CD8-positive, alpha-beta memory T cell (primary cell): ENCODE measurements around the gene NONO. TPM values are rescaled to one million over a fixed set of nuclear protein-coding genes. Genes with fewer than 3 reads are reported as not detected.
"Not testable (repeated sequence)": the region's sequence is repeated elsewhere in the genome, so short reads cannot be mapped to it uniquely, and the experiment has no call there.

Experiments
- CTCF ChIA-PET: fragments of 350-600 bp; sonication (Branson Sonifier 250); formaldehyde crosslinking; loops from one replicate; lab custom pipeline; 2021; ENCODE audit warnings: antibody characterized with exemption; lab: Charles Lee
- POLR2A ChIA-PET: fragments of 350-600 bp; sonication (Branson Sonifier 250); formaldehyde crosslinking; loops from one replicate; lab custom pipeline; 2021; ENCODE audit warnings: antibody characterized with exemption; lab: Charles Lee
- DNase-seq, 5 donors: peaks; one replicate each; pipeline versions ENCODE4 v3.0.0 to v3.0.0-alpha.2; 2020 to 2022; ENCODE audit warnings: mixed read lengths in 1 of 5
- H3K27ac ChIP-seq: one replicate; pipeline ENCODE4 v1.7.0; 2013; ENCODE audit warnings: low read depth, mild to moderate bottlenecking, low read length, moderate library complexity
- H3K27me3 ChIP-seq: 2 replicates; pipeline ENCODE4 v1.7.0; 2013; ENCODE audit warnings: low read length, mild to moderate bottlenecking; ENCODE audit not compliant: insufficient read depth, poor library complexity, severe bottlenecking
- H3K36me3 ChIP-seq: 2 replicates; pipeline ENCODE4 v1.7.0; 2013; ENCODE audit warnings: mild to moderate bottlenecking, low read length, moderate library complexity; ENCODE audit not compliant: insufficient read depth
- H3K4me1 ChIP-seq: 2 replicates; pipeline ENCODE4 v1.7.0; 2013; ENCODE audit warnings: mild to moderate bottlenecking, low read length, moderate library complexity; ENCODE audit not compliant: insufficient read depth
- H3K4me3 ChIP-seq: 2 replicates; pipeline ENCODE4 v1.7.0; 2013; ENCODE audit warnings: mild to moderate bottlenecking, low read length
- H3K9me3 ChIP-seq: 2 replicates; pipeline ENCODE4 v1.7.0; 2013; ENCODE audit warnings: mild to moderate bottlenecking, low read length
- H3K27ac Mint-ChIP-seq, 8 donors: one replicate each; pipeline ENCODE4 v1.8.0; 2020 to 2021; ENCODE audit warnings: mixed read lengths in 8 of 8, mild to moderate bottlenecking in 6 of 8, inconsistent platforms in 3 of 8, moderate library complexity in 3 of 8
- H3K27me3 Mint-ChIP-seq, 2 donors: one replicate each; pipeline ENCODE4 v1.8.0; 2020 to 2021; ENCODE audit warnings: mixed read lengths in 2 of 2, mild to moderate bottlenecking in 1 of 2, moderate library complexity in 1 of 2
- H3K36me3 Mint-ChIP-seq, 3 donors: one replicate each; pipeline ENCODE4 v1.8.0; 2020 to 2021; ENCODE audit warnings: mixed read lengths in 3 of 3, inconsistent platforms in 1 of 3, mild to moderate bottlenecking in 1 of 3
- H3K4me1 Mint-ChIP-seq, 3 donors: one replicate each; pipeline ENCODE4 v1.8.0; 2020 to 2021; ENCODE audit warnings: mixed read lengths in 3 of 3, inconsistent platforms in 1 of 3, mild to moderate bottlenecking in 1 of 3
- H3K4me3 Mint-ChIP-seq, 7 donors: one replicate each; pipeline ENCODE4 v1.8.0; 2020 to 2021; ENCODE audit warnings: mixed read lengths in 7 of 7, mild to moderate bottlenecking in 6 of 7, moderate library complexity in 4 of 7, inconsistent platforms in 2 of 7
- H3K9me3 Mint-ChIP-seq, 5 donors: one replicate each; pipeline ENCODE4 v1.8.0; 2020 to 2022; ENCODE audit warnings: mixed read lengths in 5 of 5, mild to moderate bottlenecking in 3 of 5, moderate library complexity in 2 of 5, inconsistent platforms in 1 of 5
- polyA plus RNA-seq: library from polyadenylated mRNA; unstranded; fragments of 300-500 nt; fragmentation: Illumina TruSeq; gene quantifications from one replicate; pipeline ENCODE4 v1.2.3, GENCODE V29; 2021
- total RNA-seq, 2 experiments: library from RNA; stranded (reverse); gene quantifications; one replicate each; pipeline ENCODE4 v1.2.3, GENCODE V29; 2021

Gene NONO
- total and polyA plus RNA-seq, 3 experiments from 2014 or later = 170 to 542 (median 532) TPM

DNA sequence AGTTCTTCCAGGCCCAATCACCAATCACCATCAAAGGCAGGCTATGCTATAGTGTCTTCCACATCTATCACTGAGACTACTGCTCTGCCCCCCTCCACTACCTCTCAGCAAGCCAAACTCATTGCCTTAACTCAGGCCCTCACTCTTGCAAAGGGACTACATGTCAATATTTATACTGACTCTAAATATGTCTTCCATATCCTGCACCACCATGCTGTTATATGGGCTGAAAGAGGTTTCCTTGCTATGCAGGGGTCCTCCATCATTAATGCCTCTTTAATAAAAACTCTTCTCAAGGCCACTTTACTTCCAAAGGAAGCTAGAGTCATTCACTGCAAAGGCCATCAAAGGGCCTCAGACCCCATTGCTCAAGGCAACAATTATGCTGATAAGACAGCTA is 14.8 kb upstream of the NONO start:
- POLR2A ChIA-PET, DNase-seq, H3K4me3 Mint-ChIP-seq, H3K36me3 ChIP-seq, H3K27ac ChIP-seq, H3K4me1 ChIP-seq, H3K9me3 Mint-ChIP-seq, H3K4me3 ChIP-seq, H3K36me3 Mint-ChIP-seq, H3K27me3 Mint-ChIP-seq, H3K27me3 ChIP-seq, CTCF ChIA-PET, H3K27ac Mint-ChIP-seq, H3K4me1 Mint-ChIP-seq, H3K9me3 ChIP-seq: not testable (repeated sequence)

DNA sequence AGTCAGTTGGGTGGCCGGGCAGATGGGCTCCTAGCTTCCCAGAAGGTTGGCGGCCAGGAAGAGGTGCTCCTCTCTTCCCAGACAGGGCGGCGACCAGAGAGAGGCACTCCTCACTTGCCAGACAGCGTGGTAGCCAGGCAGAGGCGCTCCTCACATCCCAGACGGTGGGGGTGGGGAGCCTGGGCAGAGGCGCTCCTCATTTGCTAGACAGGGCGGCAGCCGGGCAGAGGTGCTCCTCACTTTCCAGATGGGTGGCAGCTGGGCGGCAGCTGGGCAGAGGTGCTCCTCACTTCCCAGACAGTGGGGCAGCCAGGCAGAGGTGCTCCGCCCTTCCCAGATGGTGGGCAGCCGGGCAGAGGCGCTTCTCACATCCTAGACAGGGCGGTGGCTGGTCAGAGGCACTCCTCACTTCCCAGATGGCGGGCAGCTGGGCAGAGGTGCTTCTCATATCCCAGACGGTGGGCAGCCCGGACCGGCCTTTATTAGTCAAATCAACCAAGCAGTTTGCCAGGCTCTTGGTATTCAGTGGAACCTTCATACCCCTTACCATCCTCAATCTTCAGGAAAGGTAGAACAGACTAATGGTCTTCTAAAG is 13.5 kb upstream of the NONO start:
- ChIA-PET POLR2A (no interaction called here), CTCF (no interaction called here)
- DNase-seq = no peak
- H3K27me3 Mint-ChIP-seq = peaks cover 0 to 1% of the 10 kb centered on the region in 2 donors
- H3K36me3 Mint-ChIP-seq = no peaks in the 10 kb centered on the region
- H3K27ac ChIP-seq = no peak overlapping the region
- no peak overlapping the region for H3K4me3 Mint-ChIP-seq
- no peaks in the 10 kb centered on the region for H3K4me1 ChIP-seq
- H3K4me3 ChIP-seq = no peak overlapping the region
- no peak overlapping the region for H3K27ac Mint-ChIP-seq
- H3K9me3 ChIP-seq = no peaks in the 10 kb centered on the region
- H3K9me3 Mint-ChIP-seq = no peaks in the 10 kb centered on the region
- no peaks in the 10 kb centered on the region for H3K4me1 Mint-ChIP-seq
- no peaks in the 10 kb centered on the region for H3K27me3 ChIP-seq
- H3K36me3 ChIP-seq = no peaks in the 10 kb centered on the region

DNA sequence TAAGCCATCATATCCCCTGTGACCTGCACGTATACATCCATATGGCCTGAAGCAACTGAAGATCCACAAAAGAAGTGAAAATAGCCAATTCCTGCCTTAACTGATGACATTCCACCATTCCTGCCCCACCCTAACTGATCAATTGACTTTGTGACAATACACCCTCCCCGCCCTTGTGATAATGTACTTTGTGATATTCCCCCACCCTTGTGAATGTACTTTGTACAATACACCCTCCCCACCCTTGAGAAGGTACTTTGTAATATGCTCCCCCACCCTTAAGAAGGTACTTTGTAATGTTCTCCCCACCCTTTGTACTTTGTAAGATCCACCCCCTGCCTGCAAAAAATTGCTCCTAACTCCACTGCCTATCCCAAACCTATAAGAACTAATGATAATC is 11.1 kb upstream of the NONO start:
- CTCF ChIA-PET, POLR2A ChIA-PET, H3K4me1 ChIP-seq, H3K36me3 Mint-ChIP-seq, H3K9me3 Mint-ChIP-seq, H3K4me1 Mint-ChIP-seq, H3K27me3 ChIP-seq, H3K4me3 ChIP-seq, H3K27ac Mint-ChIP-seq, H3K27ac ChIP-seq, DNase-seq, H3K36me3 ChIP-seq, H3K27me3 Mint-ChIP-seq, H3K9me3 ChIP-seq, H3K4me3 Mint-ChIP-seq: not testable (repeated sequence)

- H3K36me3 ChIP-seq, H3K9me3 ChIP-seq, H3K4me3 ChIP-seq, H3K27ac Mint-ChIP-seq, H3K9me3 Mint-ChIP-seq, H3K27me3 Mint-ChIP-seq, H3K27me3 ChIP-seq, DNase-seq, CTCF ChIA-PET, H3K27ac ChIP-seq: not testable (repeated sequence)
- Mint-ChIP-seq H3K4me3 (peak overlapping the region in 1 of 7 donors; percentile 11), H3K36me3 (peaks cover 0 to 20% (median 0%) of the 10 kb centered on the region in 3 donors), H3K4me1 (peaks cover 16 to 25% (median 23%) of the 10 kb centered on the region in 3 donors)
- POLR2A ChIA-PET = interaction anchor here (0.7 kb wide), 1 partner anchor 213 kb away, joined by 8 read pairs; the partner anchor contains the start of gene SNX12
- peaks cover 16% of the 10 kb centered on the region for H3K4me1 ChIP-seq
These were observed 2.1 kb upstream of the NONO start for GRCh38 chrX:71281300-71281699.

GRCh38 chrX:71282514-71283402 is 677 bp upstream of the NONO start:
- Mint-ChIP-seq H3K27ac (peak overlapping the region; percentile 98 to 100 (median 99)), H3K9me3 (no peaks in the 10 kb centered on the region), H3K27me3 (peaks cover 0 to 3% of the 10 kb centered on the region in 2 donors), H3K4me1 (peaks cover 23 to 37% (median 30%) of the 10 kb centered on the region in 3 donors), H3K4me3 (peak overlapping the region; percentile 95 to 100 (median 97)), H3K36me3 (peaks cover 0 to 21% (median 0%) of the 10 kb centered on the region in 3 donors)
- Histone ChIP-seq H3K27me3 (no peaks in the 10 kb centered on the region), H3K36me3 (no peaks in the 10 kb centered on the region), H3K27ac (peak overlapping the region; percentile 89), H3K4me1 (peaks cover 16% of the 10 kb centered on the region), H3K4me3 (peak overlapping the region; percentile 56), H3K9me3 (no peaks in the 10 kb centered on the region)
- ChIA-PET CTCF (interaction anchor here (0.8 to 1.8 kb wide), 7 partner anchors 10 to 102 kb away, joined by 3 to 8 read pairs (median 4); partner anchors contain the start of gene TAF1), POLR2A (interaction anchor here (0.7 to 2.3 kb wide), 6 partner anchors 28 to 249 kb away, joined by 3 to 30 read pairs (median 11); partner anchors contain the start of genes OGT, TAF1 and ZMYM3)
- DNase-seq = peak in 3 of 5 donors; percentile 5 to 64 (median 37)

- ChIA-PET CTCF (no interaction called here), POLR2A (no interaction called here)
- H3K27me3 Mint-ChIP-seq = peaks cover 0 to 1% of the 10 kb centered on the region in 2 donors
- no peaks in the 10 kb centered on the region for H3K9me3 ChIP-seq
- DNase-seq = no peak
- H3K4me1 Mint-ChIP-seq = peaks cover 29 to 51% (median 37%) of the 10 kb centered on the region in 3 donors
- H3K27ac Mint-ChIP-seq = peak overlapping the region in 2 of 8 donors; percentile 70 to 98
- peak overlapping the region in 6 of 7 donors; percentile 40 to 99 (median 74) for H3K4me3 Mint-ChIP-seq
- H3K4me1 ChIP-seq = peaks cover 16% of the 10 kb centered on the region
- H3K9me3 Mint-ChIP-seq = no peaks in the 10 kb centered on the region
- H3K27me3 ChIP-seq = no peaks in the 10 kb centered on the region
- H3K27ac ChIP-seq = no peak overlapping the region
- H3K36me3 Mint-ChIP-seq = peaks cover 0 to 33% (median 0%) of the 10 kb centered on the region in 3 donors
- H3K4me3 ChIP-seq = no peak overlapping the region
- H3K36me3 ChIP-seq = peaks cover 5% of the 10 kb centered on the region
These were observed 2.5 kb downstream of the NONO start for GRCh38 chrX:71285929-71286328.

DNA sequence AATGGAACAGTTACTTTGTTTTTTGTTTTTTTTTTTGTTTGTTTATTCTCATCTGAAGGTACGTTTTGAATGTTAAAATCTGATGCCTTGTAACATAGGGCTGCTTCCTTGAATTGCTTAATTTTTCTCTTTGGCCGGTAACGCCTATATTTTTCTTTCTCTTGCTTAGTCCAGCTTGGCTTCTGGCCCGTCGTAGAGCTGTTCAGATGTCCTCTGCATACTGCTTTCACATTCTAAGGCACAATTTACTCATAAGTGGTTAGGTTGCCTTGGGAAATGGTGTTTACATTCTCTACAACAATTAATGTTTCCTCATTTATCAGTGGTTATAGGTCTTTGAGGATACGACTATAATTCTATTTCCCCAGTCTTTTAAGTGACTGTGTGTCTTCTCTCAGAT is 7.9 kb downstream of the NONO start:
- Mint-ChIP-seq H3K4me1 (peaks cover 14 to 31% (median 15%) of the 10 kb centered on the region in 3 donors), H3K27ac (peak overlapping the region in 2 of 8 donors; percentile 66 to 73), H3K27me3 (no peaks in the 10 kb centered on the region), H3K4me3 (no peak overlapping the region), H3K9me3 (no peaks in the 10 kb centered on the region), H3K36me3 (peaks cover 0 to 47% (median 0%) of the 10 kb centered on the region in 3 donors)
- H3K4me3 ChIP-seq = no peak overlapping the region
- no peak overlapping the region for H3K27ac ChIP-seq
- ChIA-PET POLR2A (interaction anchor here (0.7 kb wide), 1 partner anchor 518 kb away, joined by 3 read pairs; no protein-coding TSS in a partner anchor), CTCF (interaction anchor here (1.7 kb wide), 1 partner anchor 8 kb away, joined by 6 read pairs; the partner anchor contains the start of gene NONO)
- H3K9me3 ChIP-seq = no peaks in the 10 kb centered on the region
- DNase-seq = no peak
- H3K4me1 ChIP-seq = no peaks in the 10 kb centered on the region
- H3K36me3 ChIP-seq = peaks cover 33% of the 10 kb centered on the region
- H3K27me3 ChIP-seq = no peaks in the 10 kb centered on the region
